Activated CD4-positive, alpha-beta T cell treated with anti-CD3 and anti-CD28 coated beads, Interleukin-2, amount 50 U/mL, for 16 hours (primary cell): Measurements from ENCODE around the gene HSPA5.
"Not testable (repeated sequence)": the region's sequence is repeated elsewhere in the genome, so short reads cannot be mapped to it uniquely, and the experiment has no call there.

ENCODE experiments used
- DNase-seq: peaks from one replicate; pipeline ENCODE4 v3.0.0-alpha.2; 2020

Gene HSPA5

GRCh38 chr9:125241000-125241862 is at the start of gene HSPA5:
Gene HSPA5, minus strand, starts transcription at chr9:125241343. Its CDS starts 217 bp downstream, at chr9:125241126.
- DNase-seq = peak; percentile 100

DNA sequence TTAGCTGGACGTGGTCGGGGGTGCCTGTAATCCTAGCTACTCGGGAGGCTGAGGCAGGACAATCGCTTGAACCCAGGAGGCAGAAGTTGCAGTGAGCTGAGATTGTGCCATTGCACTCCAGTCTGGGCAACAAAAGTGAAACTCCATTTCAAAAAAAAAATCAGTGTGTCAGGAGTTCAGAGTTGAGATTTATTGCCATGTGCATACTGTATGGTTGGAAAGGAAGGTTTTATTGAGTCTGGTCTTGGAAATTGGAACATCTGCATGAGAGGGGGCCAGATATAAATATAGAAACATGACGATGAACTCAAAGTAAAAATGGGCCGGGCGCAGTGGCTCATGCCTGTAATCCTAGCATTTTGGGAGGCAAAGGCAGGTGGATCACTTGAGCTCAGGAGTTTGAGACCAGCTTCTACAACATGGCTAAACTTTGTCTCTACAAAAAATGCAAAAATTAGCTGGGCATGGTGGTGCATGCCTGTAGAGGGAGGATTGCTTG is 45.8 kb upstream of the HSPA5 start:
- DNase-seq = not testable (repeated sequence)

GRCh38 chr9:125284855-125285254 is 43.7 kb upstream of the HSPA5 start:
- DNase-seq = no peak

DNA sequence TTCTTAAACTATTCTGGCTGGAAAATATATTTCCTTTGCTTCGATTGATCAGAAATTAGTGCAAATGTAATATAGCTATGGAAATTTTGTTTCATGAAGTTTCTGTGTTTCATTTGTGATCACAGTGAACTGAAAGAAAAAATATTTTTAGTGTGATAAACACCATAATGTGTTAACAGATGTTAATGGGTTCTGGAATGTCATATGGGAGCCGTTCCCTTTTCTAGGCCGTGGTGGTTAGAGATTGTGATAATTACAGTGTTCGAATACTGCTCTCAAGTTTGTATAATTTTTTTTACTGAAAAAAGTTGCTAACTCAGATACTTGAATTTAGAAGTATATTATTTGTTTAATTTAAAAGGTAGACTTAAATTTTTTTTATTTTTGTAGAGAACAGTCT is 39.8 kb upstream of the HSPA5 start:
- DNase-seq = no peak

DNA sequence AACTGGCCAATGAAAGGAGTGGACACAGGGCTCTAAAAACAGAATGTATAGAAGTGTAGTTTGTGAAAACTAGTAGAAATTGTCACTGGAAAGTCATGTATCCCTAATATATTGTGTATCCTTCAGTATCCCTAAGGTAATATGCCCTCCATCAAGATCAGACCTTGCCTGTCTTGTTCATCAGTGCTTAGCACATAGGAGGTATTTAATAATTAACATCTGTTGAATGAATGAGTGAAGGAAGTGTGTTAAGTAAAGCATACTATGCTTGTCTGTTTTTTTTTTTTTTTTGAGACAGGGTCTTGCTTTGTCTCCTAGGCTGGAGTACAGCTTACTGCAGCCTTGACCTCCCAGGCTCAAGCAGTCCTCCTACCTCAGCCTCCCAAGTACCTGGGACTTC is 36.3 kb upstream of the HSPA5 start:
- no peak for DNase-seq

- no peak for DNase-seq
Observed at GRCh38 chr9:125276771-125277170, 35.6 kb upstream of the HSPA5 start.

- no peak for DNase-seq
Observed at GRCh38 chr9:125272697-125273096, 31.6 kb upstream of the HSPA5 start.

DNA sequence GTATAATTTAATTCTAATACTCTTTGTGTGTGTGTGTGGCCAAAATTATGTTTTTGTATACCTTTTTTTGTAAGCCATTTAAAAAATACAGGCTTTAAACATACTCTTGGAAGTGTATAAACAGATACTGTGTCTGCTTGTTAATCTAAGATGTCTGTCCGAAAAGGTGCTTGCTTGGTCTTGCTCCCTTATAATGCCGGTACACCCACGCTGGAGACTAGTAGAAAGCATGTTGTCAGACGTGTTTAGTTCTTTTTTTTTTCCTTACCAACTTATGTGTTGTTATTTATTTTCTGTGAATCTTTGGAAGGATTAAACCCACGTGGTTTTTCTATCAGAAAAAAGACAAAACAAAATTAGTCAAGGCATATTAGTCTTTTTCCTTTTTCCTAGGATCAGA is 29.9 kb upstream of the HSPA5 start:
- no peak for DNase-seq

DNA sequence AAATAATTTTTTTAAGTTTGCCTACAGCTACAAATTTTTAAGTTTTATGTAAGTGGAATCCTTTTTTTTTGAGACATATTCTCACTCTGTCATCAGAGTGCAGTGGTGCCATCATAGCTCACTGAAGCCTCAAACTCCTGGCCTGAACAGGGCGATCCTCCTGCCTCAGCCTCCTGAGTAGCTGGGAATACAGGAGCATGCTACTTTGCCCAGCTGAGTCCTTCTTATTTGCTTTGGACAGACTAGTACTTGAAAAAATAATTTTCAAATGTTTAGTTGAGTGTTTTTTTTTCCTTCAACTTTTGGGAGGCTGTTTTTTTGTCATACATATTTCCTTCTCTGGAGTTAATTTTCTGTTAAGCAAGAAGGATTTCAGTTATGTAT is 27.9 kb upstream of the HSPA5 start:
- DNase-seq = no peak

DNA sequence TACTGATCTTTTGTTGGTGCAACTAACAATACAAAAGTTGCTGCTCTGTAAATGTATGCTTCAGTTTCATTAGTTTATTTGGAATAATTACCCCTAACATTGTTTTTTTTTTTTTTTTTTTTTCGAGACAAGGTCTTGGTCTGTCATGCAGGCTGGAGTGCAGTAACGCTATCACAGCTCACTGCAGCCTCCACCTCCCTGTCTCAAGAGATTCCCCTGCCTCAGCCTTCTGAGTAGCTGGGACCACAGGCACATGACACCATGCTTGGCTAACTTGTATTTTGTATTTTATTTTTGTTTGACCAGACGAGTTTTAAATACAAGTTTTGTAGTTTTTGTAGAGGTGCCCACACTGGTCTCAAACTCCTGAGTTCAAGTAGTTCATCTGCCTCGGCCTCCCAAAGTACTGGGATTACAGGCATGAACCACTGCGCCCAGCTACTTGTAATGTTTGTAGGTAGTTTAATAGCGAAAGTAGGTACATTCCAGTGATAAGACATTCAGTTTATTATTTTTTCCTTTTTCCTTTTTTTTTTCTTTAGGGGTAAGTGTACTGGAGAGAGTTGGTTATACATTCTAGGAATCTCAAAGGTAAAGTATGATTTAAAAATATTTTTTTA is 27.4 kb upstream of the HSPA5 start:
- no peak for DNase-seq

GRCh38 chr9:125264068-125264467 is 22.9 kb upstream of the HSPA5 start:
- DNase-seq = peak; percentile 28

- DNase-seq = no peak
Observed at GRCh38 chr9:125262294-125262991, 21.3 kb upstream of the HSPA5 start.

- DNase-seq = peak; percentile 94
Observed at GRCh38 chr9:125261501-125262293, 20.6 kb upstream of the HSPA5 start, which contains the start of gene GAPVD1. Gene GAPVD1, plus strand, starts transcription at chr9:125261826. Its CDS starts 37,096 bp downstream, at chr9:125298922.

- no peak for DNase-seq
Observed at GRCh38 chr9:125260561-125260960, 19.4 kb upstream of the HSPA5 start.

GRCh38 chr9:125258832-125259534 is 17.8 kb upstream of the HSPA5 start:
- DNase-seq = no peak

- no peak for DNase-seq
Observed at GRCh38 chr9:125258160-125258785, 17.1 kb upstream of the HSPA5 start.

GRCh38 chr9:125255781-125256391 is 14.7 kb upstream of the HSPA5 start:
- DNase-seq = no peak

- DNase-seq = no peak
Observed at GRCh38 chr9:125254231-125254630, 13.1 kb upstream of the HSPA5 start.

DNA sequence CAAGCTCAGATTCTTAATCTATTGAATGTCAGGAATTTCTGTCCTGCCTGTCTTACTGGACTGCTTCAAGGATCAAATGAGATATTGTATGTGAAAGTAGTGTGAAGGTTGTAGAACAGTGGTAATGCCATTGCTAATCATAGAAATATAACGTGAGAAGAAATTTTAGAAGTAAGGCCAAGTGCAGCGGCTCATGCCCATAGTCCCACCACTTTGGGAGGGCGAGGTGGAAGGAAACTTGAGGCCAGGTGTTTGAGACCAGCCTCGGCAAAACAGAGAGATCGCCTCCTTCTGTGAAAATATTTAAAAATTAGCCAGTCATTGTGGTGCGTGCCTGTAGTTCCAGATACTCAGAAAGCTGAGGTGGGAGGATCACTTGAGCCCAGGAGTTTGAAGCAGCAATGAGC is 5.1 kb upstream of the HSPA5 start:
- no peak for DNase-seq

DNA sequence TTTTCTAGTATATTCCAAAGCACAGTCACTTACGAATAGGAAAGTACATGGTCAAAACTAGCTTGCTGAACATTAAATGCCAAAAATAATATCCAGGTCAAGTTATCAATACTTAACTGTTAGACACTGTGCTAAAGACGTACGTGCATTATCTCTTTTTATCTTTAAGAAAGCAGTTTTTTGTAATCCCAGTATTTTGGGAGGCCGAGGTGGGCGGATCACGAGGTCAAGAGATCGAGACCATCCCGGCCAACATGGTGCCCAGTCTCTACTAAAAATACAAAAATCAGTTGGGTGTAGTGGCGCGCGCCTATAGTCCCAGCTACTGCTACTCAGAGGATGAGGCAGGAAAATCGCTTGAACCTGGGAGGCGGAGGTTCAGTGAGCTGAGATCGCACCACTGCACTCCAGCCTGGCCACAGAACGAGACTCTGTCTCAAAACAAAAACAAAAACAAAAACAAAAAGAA is 2.7 kb upstream of the HSPA5 start:
- DNase-seq = no peak
